T-helper 1 cell treated with Interleukin-12 subunit alpha and Interleukin-12 subunit beta and Interleukin-4 antibody, amounts not matched to agents 30 μg/mL and 1 μg/mL, for 36 hours (primary cell): ENCODE results near the gene FXYD6.

Experiments used
- H3K27ac Mint-ChIP-seq: one replicate; pipeline ENCODE4 v1.8.0; 2021; ENCODE audit warnings: mild to moderate bottlenecking, mixed read lengths
- H3K27me3 Mint-ChIP-seq: one replicate; pipeline ENCODE4 v1.8.0; 2021; ENCODE audit warnings: low read depth, mixed read lengths
- H3K36me3 Mint-ChIP-seq: one replicate; pipeline ENCODE4 v1.8.0; 2021; ENCODE audit warnings: low read depth, mixed read lengths
- H3K4me1 Mint-ChIP-seq: one replicate; pipeline ENCODE4 v1.8.0; 2021; ENCODE audit warnings: low read depth, mixed read lengths
- H3K4me3 Mint-ChIP-seq: one replicate; pipeline ENCODE4 v1.8.0; 2021; ENCODE audit warnings: mild to moderate bottlenecking, moderate library complexity, mixed read lengths
- H3K9me3 Mint-ChIP-seq: one replicate; pipeline ENCODE4 v1.8.0; 2021; ENCODE audit warnings: mixed read lengths

The FXYD6 gene

DNA sequence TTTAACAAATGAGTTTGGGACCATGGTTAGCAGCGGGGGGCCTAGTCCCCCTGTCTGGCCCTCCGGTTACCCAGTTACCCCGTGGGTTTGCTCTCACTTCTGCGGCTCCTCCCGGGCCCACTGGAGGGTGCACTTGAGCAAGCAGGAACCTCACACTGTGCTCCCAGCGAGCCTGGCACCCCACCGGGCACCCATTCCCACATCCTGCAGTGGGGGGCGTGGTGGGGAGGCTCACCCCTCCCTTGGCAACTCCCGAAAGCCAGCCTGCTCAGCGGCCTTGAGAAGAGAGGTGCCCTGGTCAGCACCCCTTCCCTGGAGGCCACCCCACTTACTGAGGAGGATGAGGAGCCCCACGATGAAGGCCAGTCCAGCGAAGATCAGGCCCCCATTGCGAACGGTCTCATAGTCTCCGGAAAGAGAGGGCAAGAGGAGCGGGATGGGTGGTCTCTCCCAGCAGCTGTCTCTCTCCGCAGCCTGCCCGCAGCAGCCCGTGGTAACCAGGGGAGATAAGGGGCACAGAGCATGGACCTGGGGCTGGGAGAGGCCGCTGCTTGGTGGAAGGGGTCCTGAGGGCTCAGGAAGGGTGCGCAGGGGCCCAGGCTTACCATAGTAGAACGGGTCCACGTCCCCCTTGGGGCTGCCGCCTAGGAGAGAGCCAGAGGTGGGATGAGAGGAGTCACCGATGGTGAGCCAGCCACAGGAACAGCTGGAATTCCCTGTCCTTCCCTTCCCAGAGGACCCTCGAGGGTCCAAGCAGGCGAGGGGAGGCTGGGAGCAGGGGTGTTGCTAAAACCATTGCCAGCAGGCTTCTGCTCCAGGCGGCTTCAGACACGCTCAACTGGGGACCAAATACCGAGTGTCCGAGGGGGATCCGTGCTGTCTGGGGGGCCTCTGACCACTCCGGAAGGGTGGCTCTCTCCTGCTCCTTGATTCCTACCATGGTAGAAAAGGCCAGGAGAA lies 54.1 kb downstream of the FXYD6 start:
- peaks cover 58% of the 10 kb centered on the region for H3K4me1 Mint-ChIP-seq
- no peaks in the 10 kb centered on the region for H3K27me3 Mint-ChIP-seq
- no peaks in the 10 kb centered on the region for H3K9me3 Mint-ChIP-seq
- H3K27ac Mint-ChIP-seq = peak overlapping the region; percentile 28
- no peak overlapping the region for H3K4me3 Mint-ChIP-seq
- H3K36me3 Mint-ChIP-seq = peaks cover 4% of the 10 kb centered on the region

- Mint-ChIP-seq H3K36me3 (peaks cover 4% of the 10 kb centered on the region), H3K9me3 (no peaks in the 10 kb centered on the region), H3K4me3 (no peak overlapping the region), H3K27me3 (no peaks in the 10 kb centered on the region), H3K27ac (no peak overlapping the region), H3K4me1 (peaks cover 59% of the 10 kb centered on the region)
Measured at GRCh38 chr11:117821431-117821830, 55.0 kb downstream of the FXYD6 start.

DNA sequence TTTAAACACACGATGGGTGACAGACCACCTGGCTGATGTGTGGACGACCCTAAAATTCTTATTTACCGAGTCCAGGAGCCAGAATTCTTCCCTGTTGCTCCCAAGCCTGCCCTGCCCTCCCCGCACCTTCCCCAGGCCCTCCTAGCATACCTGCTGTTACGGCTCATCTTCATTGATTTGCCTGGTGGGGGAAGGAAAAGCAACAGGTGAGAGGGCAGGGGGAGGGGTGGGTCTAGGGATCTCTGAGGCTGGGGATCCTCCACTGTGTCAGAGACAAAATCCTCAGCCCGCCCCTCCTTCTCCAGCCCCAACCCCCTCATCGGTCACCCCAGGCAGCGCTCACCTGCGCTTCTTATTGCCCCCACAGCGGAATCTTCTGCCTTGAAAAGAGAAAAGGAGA lies 55.9 kb downstream of the FXYD6 start:
- Mint-ChIP-seq H3K27me3 (no peaks in the 10 kb centered on the region), H3K4me1 (peaks cover 62% of the 10 kb centered on the region), H3K9me3 (no peaks in the 10 kb centered on the region), H3K36me3 (peaks cover 4% of the 10 kb centered on the region), H3K27ac (no peak overlapping the region), H3K4me3 (no peak overlapping the region)

GRCh38 chr11:117820071-117820470 lies 56.4 kb downstream of the FXYD6 start:
- Mint-ChIP-seq H3K36me3 (peaks cover 4% of the 10 kb centered on the region), H3K4me3 (no peak overlapping the region), H3K9me3 (no peaks in the 10 kb centered on the region), H3K27me3 (no peaks in the 10 kb centered on the region), H3K4me1 (peaks cover 61% of the 10 kb centered on the region), H3K27ac (peak overlapping the region; percentile 34)

- no peaks in the 10 kb centered on the region for H3K27me3 Mint-ChIP-seq
- peaks cover 4% of the 10 kb centered on the region for H3K36me3 Mint-ChIP-seq
- H3K27ac Mint-ChIP-seq = peak overlapping the region; percentile 93
- peaks cover 62% of the 10 kb centered on the region for H3K4me1 Mint-ChIP-seq
- H3K9me3 Mint-ChIP-seq = no peaks in the 10 kb centered on the region
- H3K4me3 Mint-ChIP-seq = no peak overlapping the region
Measured at GRCh38 chr11:117819096-117820040, 57.1 kb downstream of the FXYD6 start.

GRCh38 chr11:117818041-117818873 lies 58.2 kb downstream of the FXYD6 start:
- Mint-ChIP-seq H3K36me3 (peaks cover 4% of the 10 kb centered on the region), H3K27ac (peak overlapping the region; percentile 93), H3K4me3 (peak overlapping the region; percentile 77), H3K9me3 (no peaks in the 10 kb centered on the region), H3K4me1 (peaks cover 61% of the 10 kb centered on the region), H3K27me3 (no peaks in the 10 kb centered on the region)

- Mint-ChIP-seq H3K9me3 (no peaks in the 10 kb centered on the region), H3K27ac (peak overlapping the region; percentile 93), H3K4me3 (peak overlapping the region; percentile 77)
Measured at GRCh38 chr11:117817368-117818040, 59.0 kb downstream of the FXYD6 start.

GRCh38 chr11:117816846-117817367 lies 59.6 kb downstream of the FXYD6 start:
- Mint-ChIP-seq H3K9me3 (no peaks in the 10 kb centered on the region), H3K36me3 (peaks cover 4% of the 10 kb centered on the region), H3K4me3 (peak overlapping the region; percentile 77), H3K27me3 (no peaks in the 10 kb centered on the region), H3K4me1 (peaks cover 59% of the 10 kb centered on the region), H3K27ac (peak overlapping the region; percentile 93)

More at GRCh38 chr11:117817368-117818040, 59.0 kb downstream of the FXYD6 start:
- Mint-ChIP-seq H3K36me3 (peaks cover 4% of the 10 kb centered on the region), H3K4me1 (peaks cover 58% of the 10 kb centered on the region), H3K27me3 (no peaks in the 10 kb centered on the region)

DNA sequence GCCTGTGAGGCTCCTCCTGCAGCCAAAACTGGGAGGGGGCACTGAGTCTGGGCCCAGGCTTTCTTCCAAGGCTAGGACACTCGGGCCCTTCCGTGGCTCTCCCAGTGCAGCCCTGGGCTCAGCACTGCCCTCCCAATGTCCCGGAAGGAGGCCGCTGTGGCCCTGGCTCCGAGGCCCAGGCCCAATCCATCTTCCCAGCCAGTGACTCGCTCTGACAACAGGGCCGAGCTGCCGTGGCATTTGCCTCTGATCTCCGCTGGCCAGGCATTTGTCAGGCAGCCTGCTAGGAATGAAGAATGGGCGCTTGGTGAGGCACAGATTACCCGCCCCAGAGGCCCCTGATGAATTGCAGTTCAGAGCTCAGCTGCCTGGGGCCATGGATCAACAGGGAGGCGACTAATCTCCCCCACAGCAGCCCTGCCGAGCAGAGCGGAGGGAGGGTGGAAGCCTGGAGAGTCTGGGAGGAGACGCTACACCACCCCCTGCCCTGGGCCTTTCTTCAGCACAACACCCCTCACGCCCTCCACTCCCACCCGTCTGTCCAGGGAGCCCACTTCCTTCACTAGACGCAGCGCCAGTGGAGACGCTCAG lies 60.2 kb downstream of the FXYD6 start:
- peaks cover 57% of the 10 kb centered on the region for H3K4me1 Mint-ChIP-seq

DNA sequence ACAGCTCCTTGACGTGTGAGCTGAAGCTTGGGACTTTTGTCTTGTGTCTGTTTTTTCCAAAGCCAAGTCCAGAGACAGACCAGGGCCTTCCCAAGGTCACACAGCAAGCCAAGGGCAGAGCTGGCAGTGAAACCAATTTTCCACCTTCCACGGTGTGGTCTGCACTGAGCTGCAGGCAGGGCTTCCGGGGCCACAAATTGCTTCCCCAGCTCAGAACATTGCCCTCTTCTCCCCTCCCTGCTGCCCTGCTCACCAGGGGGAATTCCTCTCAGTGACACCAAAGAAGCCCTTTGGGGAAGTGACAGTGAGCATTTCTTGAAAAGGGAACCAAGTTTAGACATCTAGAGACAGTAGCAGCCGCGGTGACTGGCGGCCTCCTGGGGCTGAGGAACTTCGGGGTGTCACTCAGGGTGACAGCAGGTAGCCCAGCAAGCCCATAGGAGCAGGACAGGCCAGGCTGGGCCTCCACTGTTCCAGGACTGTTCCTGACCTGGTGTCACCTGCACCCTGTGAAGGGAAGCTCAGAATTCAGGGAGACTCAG lies 61.1 kb downstream of the FXYD6 start:
- Mint-ChIP-seq H3K36me3 (peaks cover 4% of the 10 kb centered on the region), H3K9me3 (no peaks in the 10 kb centered on the region), H3K4me3 (peak overlapping the region; percentile 55), H3K27me3 (no peaks in the 10 kb centered on the region), H3K27ac (peak overlapping the region; percentile 93), H3K4me1 (peaks cover 62% of the 10 kb centered on the region)

More for the DNA sequence above, 60.2 kb downstream of the FXYD6 start:
- H3K27ac Mint-ChIP-seq = peak overlapping the region; percentile 93
- no peaks in the 10 kb centered on the region for H3K9me3 Mint-ChIP-seq
- H3K4me3 Mint-ChIP-seq = peak overlapping the region; percentile 35
- no peaks in the 10 kb centered on the region for H3K27me3 Mint-ChIP-seq
- H3K36me3 Mint-ChIP-seq = peaks cover 4% of the 10 kb centered on the region

DNA sequence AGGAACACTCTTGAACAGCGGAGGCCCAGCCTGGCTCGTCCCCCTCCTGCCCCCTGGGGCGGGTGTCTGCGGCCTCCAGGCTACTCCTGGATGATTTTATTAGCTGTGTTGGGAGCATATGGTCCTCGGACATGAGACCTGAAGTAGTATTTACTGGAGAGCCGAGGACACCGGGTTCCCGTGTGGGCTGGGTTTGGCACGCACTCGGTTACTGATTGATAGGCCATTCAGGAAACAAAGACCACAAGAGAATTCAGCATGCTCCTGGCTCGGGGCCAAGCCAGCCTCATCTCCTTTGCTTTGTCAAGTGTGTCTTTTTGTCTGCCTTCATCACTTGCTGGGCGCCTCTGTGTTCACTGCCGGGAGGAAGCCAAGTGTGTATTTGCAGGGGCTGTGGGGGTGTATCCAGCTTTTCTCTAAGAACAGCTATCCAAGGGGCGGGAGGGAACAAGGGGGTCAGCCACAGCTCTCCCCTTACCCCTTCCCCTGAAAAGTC lies 61.6 kb downstream of the FXYD6 start:
- Mint-ChIP-seq H3K4me3 (peak overlapping the region; percentile 55), H3K27ac (peak overlapping the region; percentile 93), H3K4me1 (peaks cover 62% of the 10 kb centered on the region), H3K27me3 (no peaks in the 10 kb centered on the region), H3K9me3 (no peaks in the 10 kb centered on the region), H3K36me3 (peaks cover 4% of the 10 kb centered on the region)

GRCh38 chr11:117814204-117814765 lies 62.2 kb downstream of the FXYD6 start:
- peak overlapping the region; percentile 93 for H3K27ac Mint-ChIP-seq
- H3K4me3 Mint-ChIP-seq = peak overlapping the region; percentile 55
- no peaks in the 10 kb centered on the region for H3K27me3 Mint-ChIP-seq
- no peaks in the 10 kb centered on the region for H3K9me3 Mint-ChIP-seq
- peaks cover 64% of the 10 kb centered on the region for H3K4me1 Mint-ChIP-seq
- peaks cover 4% of the 10 kb centered on the region for H3K36me3 Mint-ChIP-seq
